GM21723 (cell line): ENCODE results near the gene TCERG1L.
"Not testable (repeated sequence)": the region's sequence is repeated elsewhere in the genome, so short reads cannot be mapped to it uniquely, and the experiment has no call there.

Experiments used
- ATAC-seq: cut with Tn5 transposase; IDR thresholded peaks from one replicate; pipeline ENCODE4 v1.9.1; 2021; ENCODE audit warnings: mild to moderate bottlenecking, moderate library complexity; ENCODE audit not compliant: unreplicated experiment

Gene TCERG1L

DNA sequence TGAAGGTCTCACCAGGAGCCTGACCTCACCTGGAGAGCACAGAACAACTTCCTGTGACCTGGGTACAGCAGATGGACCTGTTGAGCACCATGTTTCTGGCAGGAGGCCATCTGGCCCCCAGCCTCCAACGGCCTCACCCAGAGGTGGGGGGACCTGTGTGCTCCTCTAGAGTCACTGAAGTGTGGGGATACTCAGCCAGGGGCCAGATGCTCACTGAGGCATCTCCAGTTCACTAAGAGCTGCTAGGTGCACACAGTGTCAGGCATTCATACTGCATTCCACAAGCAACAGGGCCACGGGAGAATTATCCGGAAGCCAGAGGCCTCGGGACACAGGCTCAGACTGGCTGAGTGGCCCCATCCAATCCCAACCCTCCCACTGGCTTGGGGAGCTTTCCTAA, 161.4 kb downstream of the TCERG1L start:
- no peak for ATAC-seq

GRCh38 chr10:131149586-131149985, 161.9 kb downstream of the TCERG1L start:
- ATAC-seq, result no peak

DNA sequence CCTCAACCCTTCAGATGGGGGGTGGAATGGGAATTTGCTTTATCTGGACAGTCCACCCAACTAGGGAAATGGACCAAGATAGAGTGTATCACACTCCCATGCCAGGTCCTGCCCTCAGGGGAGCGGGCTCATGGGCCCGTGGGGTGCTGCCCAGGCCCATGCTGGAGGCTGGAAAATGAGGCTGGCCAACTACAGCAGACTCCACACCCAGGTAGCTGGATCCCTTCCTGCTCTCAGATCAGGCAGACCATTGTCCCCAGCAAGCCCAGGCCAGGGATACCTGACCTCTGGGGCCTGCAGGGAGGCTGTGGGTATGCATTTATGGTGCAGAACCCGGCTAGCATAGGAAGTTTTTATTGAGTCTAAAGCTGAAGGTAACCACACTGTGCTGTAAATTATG, 162.4 kb downstream of the TCERG1L start:
- no peak for ATAC-seq

GRCh38 chr10:131148270-131148669, 163.3 kb downstream of the TCERG1L start:
- ATAC-seq, result no peak

GRCh38 chr10:131147301-131147975, 164.1 kb downstream of the TCERG1L start:
- ATAC-seq, result no peak

DNA sequence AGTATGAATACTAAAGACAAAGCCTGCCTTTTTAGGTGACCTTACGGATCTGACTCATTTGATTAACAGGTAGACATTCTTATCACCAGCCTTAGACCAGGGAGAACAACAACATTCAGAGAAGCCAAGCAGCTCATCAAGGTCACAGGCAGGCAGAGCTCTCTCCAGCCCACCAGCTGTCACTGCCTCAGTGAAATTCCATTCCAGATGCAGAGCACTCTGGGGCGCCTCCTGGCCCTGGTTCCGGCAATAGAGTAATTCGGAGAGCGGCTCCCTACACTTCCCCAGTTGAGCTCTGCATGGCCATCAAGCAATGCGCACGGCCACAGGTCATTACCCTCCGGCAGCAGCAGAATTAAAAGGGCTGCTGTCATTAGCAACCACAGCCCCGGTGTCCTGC, 164.7 kb downstream of the TCERG1L start:
- ATAC-seq, result no peak

DNA sequence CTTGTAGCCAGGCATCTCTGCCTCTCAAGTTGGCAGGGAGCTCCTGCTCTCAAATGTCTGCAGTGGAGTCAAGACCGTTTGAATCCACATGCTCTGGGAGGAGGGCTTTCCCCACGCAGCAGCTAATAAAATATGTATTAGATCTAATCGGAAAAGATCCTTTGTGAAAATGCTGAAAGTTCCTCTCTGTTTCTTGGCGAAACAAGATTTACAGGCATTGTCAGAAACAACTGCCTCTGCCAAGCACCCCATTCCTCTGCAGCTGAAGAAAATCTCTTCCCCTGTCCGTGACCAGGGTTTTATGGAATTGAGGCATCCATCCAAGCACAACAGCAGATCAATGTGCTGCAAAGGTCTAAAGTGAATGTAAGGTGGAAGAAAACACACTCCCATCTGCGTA, 165.8 kb downstream of the TCERG1L start:
- no peak for ATAC-seq

GRCh38 chr10:131144711-131145375, 166.7 kb downstream of the TCERG1L start:
- ATAC-seq, result no peak

DNA sequence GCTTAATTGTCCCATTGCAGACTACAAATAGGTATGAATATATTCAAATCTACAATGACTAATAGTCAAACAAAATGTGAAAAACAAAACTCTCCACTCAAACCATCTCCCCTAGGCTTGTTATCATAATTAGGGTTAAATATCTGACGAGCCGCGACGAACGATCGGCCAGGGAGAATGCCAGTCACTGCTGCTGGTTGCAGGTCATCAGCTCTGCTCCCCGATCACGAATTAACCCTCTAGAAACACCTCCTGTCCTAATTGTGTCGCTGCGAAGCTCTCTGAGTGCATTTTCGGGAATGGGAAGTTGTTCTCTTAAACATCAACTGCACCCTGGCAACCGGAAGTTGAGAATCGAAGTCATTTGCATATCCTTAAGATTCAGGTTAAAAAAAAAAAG, 167.3 kb downstream of the TCERG1L start:
- ATAC-seq, result no peak

GRCh38 chr10:131143425-131144165, 167.9 kb downstream of the TCERG1L start:
- no peak for ATAC-seq

GRCh38 chr10:131142517-131143380, 168.8 kb downstream of the TCERG1L start:
- ATAC-seq, result no peak

DNA sequence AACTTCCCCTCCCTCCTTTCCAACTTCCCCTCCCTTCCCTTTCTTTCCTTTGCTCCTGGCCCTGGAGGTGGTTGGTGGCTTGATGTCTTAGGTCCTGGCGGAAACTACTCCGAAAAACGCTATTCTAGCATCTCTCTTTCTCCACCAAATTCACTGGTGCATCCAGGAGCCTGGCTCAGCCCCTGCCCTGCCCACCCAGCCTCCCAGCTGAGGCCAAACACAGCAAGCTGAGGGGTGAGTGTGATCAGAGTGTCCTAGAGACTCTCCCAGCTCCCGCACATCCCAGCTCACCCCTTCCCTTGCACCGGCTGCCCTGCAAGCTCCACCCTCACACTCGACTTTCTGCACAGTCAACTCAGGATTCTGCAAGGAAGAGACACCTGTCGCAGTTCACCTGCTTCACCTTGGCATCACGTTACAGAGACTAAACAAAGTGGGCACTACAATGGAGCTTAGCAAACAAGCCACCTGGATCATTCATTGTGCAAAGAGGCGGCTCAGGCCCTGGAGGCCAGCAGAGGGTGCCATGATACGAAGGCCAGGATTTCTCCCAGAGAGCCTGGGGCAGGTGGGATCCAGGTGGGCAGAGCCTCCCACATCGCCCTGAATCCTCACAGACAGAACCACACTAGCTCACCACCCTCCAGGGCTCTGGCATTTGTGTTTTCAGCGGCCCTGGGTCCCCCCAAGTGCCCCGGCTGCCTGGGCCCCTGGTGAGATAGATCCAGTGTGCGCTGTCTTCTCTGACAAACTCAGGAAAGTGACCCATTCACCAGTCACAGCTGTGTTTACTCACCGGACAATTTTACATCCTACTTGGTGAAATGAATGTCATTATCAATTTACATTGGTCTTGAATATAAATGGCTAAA, 169.6 kb downstream of the TCERG1L start:
- no peak for ATAC-seq

DNA sequence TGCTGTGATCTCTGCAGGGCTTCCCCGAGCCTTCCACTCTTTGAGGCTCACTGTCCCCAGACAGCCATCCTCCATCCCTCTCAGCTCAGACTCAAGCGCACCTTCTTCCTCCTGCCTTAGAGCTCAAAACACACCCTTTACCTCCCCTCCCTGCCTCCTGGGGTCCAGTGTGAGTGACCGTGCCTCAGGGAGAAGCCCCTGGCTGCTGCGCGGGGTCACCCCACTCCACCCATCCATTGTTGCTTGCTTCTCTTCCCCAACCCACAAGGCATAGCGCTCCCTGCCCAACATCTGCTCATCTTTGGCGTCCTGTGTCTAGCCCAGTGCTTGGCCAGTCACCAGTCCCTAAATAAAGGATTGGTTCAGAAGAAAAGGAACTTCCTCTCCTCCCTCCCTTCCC, 170.3 kb downstream of the TCERG1L start:
- ATAC-seq, result no peak

DNA sequence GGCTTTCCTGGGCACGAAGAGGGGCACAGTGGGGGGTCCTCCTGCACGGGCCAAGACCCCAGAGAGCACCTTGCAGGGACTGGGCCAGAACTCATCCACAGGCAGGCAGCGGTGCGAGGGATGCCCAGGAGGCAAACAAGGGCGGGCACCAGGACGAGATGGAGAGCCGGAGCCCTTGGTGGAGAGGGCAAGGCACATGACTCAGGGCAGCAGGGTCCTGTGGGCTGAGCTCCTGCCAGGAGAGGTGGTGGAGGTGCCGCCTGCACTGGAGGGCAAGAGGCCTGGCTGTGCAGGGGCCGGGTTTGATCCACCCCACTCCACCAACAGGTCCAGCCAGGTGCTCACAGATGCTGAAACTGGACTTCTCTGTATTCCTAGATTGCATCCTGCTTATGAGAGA, 170.9 kb downstream of the TCERG1L start:
- ATAC-seq, result no peak

GRCh38 chr10:131137223-131137622, 174.3 kb downstream of the TCERG1L start:
- ATAC-seq, result no peak

- ATAC-seq, result not testable (repeated sequence)
These were observed 175.2 kb downstream of the TCERG1L start for GRCh38 chr10:131136336-131136735.

GRCh38 chr10:131135716-131136115, 175.8 kb downstream of the TCERG1L start:
- ATAC-seq, result no peak

DNA sequence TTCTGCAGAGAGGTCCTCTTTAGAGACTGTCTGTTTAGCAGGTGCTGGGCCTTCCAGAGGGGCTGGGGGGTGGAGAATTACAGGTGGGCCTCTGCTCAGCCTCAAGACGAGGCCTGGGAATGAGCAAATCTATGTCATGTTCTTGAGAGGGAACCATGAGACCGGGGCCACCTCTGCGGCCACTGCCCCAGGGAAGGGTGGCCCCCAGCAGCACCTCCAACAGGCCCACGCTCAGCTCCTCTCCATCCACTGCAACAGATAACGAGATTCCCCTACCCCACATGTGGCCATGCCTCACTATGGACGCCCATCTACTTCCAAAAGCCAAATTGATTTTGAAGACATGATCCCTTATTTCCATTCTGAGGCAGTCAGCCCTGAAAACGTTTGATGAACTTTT, 176.9 kb downstream of the TCERG1L start:
- no peak for ATAC-seq

DNA sequence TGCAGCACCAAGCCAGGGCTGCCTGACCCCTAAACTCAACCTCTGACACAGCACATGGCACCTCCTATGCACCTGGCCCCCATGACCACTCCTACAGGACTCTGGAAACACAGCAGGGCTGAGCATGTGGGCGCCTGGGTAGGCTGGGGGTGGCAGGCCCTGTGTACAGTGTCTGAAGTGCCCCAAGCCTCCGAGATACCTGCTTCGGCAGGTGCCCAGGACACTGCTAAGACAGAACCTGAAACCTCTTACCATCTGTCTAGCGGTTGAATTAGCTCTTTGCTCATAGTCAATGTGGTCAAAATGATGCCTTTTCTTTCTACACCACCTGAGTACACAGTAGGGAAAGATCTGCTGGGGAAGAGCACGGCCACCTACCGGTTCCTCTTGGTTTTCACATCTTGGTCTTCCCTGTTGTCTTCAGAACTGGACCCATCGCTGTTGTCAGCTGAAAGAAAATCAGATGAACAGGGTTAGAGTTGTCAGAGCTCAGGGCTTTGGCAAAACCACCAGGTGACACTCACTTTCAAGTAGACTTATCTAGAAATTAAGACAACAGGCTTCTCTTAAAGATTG, 177.4 kb downstream of the TCERG1L start:
- ATAC-seq, result no peak

- ATAC-seq, result no peak
These were observed 178.8 kb downstream of the TCERG1L start for GRCh38 chr10:131132681-131133080.
